Activated naive CD8-positive, alpha-beta T cell treated with anti-CD3 and anti-CD28 coated beads, Interleukin-2, amount 10 ng/mL, durations not matched to agents 7 days and 5 days (primary cell): Measurements from ENCODE around the gene PCGF5. TPM values are rescaled to one million over a fixed set of nuclear protein-coding genes. Genes with fewer than 3 reads are reported as not detected.
A peak's percentile ranks its signal among the peaks of the same experiment; 100 is the strongest.
"Not testable (repeated sequence)": the region's sequence is repeated elsewhere in the genome, so short reads cannot be mapped to it uniquely, and the experiment has no call there.

ENCODE experiments used
- ATAC-seq: fragments of 150-1000 bp; cut with Tn5 transposase; one replicate; pipeline ENCODE4 v1.10.0; 2021; ENCODE audit warnings: low read depth, moderate library complexity
- POLR2A ChIA-PET: fragments of 350-600 bp; sonication (Branson Sonifier 250); formaldehyde crosslinking; loops from one replicate; lab custom pipeline; 2021; ENCODE audit warnings: antibody characterized with exemption; lab: Charles Lee
- DNase-seq: peaks from one replicate; pipeline ENCODE4 v3.0.0; 2021
- H3K27ac Mint-ChIP-seq: one replicate; pipeline ENCODE4 v1.8.0; 2022; ENCODE audit warnings: mild to moderate bottlenecking, mixed read lengths
- H3K27me3 Mint-ChIP-seq: one replicate; pipeline ENCODE4 v1.8.0; 2022; ENCODE audit warnings: mild to moderate bottlenecking, moderate library complexity, mixed read lengths
- H3K36me3 Mint-ChIP-seq: one replicate; pipeline ENCODE4 v1.8.0; 2021; ENCODE audit warnings: mild to moderate bottlenecking, mixed read lengths
- H3K4me1 Mint-ChIP-seq: one replicate; pipeline ENCODE4 v1.8.0; 2021; ENCODE audit warnings: mixed read lengths
- H3K4me3 Mint-ChIP-seq: one replicate; pipeline ENCODE4 v1.8.0; 2022; ENCODE audit warnings: mild to moderate bottlenecking, moderate library complexity, mixed read lengths
- H3K9me3 Mint-ChIP-seq: one replicate; pipeline ENCODE4 v1.8.0; 2021; ENCODE audit warnings: mixed read lengths
- total RNA-seq, 2 experiments: library from RNA; stranded (reverse); gene quantifications; one replicate each; pipeline ENCODE4 v1.2.3, GENCODE V29; 2021

PCGF5 gene
- total RNA-seq, result 10 to 100 TPM; 51.6 to 52.5 TPM

- H3K27me3 Mint-ChIP-seq, result no peaks in the 10 kb centered on the region
- no peaks in the 10 kb centered on the region for H3K9me3 Mint-ChIP-seq
- ATAC-seq (peak; percentile 100), DNase-seq (peak; percentile 98)
- peak within 1 kb of the TSS; percentile 95 for H3K4me3 Mint-ChIP-seq
- peaks cover 35% of the 10 kb centered on the region for H3K4me1 Mint-ChIP-seq
- POLR2A ChIA-PET, result interaction anchor here (0.8 to 4.2 kb wide), 8 partner anchors 18 to 213 kb away, joined by 3 to 36 read pairs (median 4); no protein-coding TSS in a partner anchor
- peak within 1 kb of the TSS; percentile 90 for H3K27ac Mint-ChIP-seq
- peaks cover 22% of the 10 kb centered on the region for H3K36me3 Mint-ChIP-seq
Measured at GRCh38 chr10:91220194-91220953, at the start of gene PCGF5. TSS of gene PCGF5 (plus strand) at chr10:91220663. CDS start at chr10:91222872, 2,209 bp downstream.

- H3K27ac Mint-ChIP-seq, result no peak overlapping the region
- no peak for DNase-seq
- ATAC-seq, result no peak
- peaks cover 9% of the 10 kb centered on the region for H3K9me3 Mint-ChIP-seq
- peaks cover 10% of the 10 kb centered on the region for H3K4me1 Mint-ChIP-seq
- POLR2A ChIA-PET, result interaction anchor here (0.9 to 2.0 kb wide), 2 partner anchors 10 to 13 kb away, joined by 3 to 6 read pairs; no protein-coding TSS in a partner anchor
- no peaks in the 10 kb centered on the region for H3K27me3 Mint-ChIP-seq
- no peak overlapping the region for H3K4me3 Mint-ChIP-seq
- peaks cover 38% of the 10 kb centered on the region for H3K36me3 Mint-ChIP-seq
Measured at GRCh38 chr10:91171485-91171884, 49.0 kb upstream of the PCGF5 start.

GRCh38 chr10:91172348-91172747, 48.1 kb upstream of the PCGF5 start:
- DNase-seq (no peak), ATAC-seq (no peak)
- Mint-ChIP-seq H3K36me3 (peaks cover 41% of the 10 kb centered on the region), H3K4me1 (peaks cover 10% of the 10 kb centered on the region), H3K27me3 (no peaks in the 10 kb centered on the region), H3K9me3 (peaks cover 9% of the 10 kb centered on the region), H3K27ac (no peak overlapping the region), H3K4me3 (no peak overlapping the region)
- POLR2A ChIA-PET, result interaction anchor here (0.9 to 2.0 kb wide), 2 partner anchors 11 to 12 kb away, joined by 3 to 6 read pairs; no protein-coding TSS in a partner anchor

GRCh38 chr10:91185239-91185875, 35.1 kb upstream of the PCGF5 start:
- H3K27ac Mint-ChIP-seq, result no peak overlapping the region
- POLR2A ChIA-PET, result no interaction called here
- peaks cover 44% of the 10 kb centered on the region for H3K36me3 Mint-ChIP-seq
- H3K27me3 Mint-ChIP-seq, result peaks cover 2% of the 10 kb centered on the region
- no peak for ATAC-seq
- peaks cover 25% of the 10 kb centered on the region for H3K4me1 Mint-ChIP-seq
- no peak overlapping the region for H3K4me3 Mint-ChIP-seq
- peaks cover 17% of the 10 kb centered on the region for H3K9me3 Mint-ChIP-seq
- no peak for DNase-seq

GRCh38 chr10:91187156-91187555, 33.3 kb upstream of the PCGF5 start:
- H3K9me3 Mint-ChIP-seq, result peaks cover 11% of the 10 kb centered on the region
- H3K27ac Mint-ChIP-seq, result no peak overlapping the region
- H3K4me3 Mint-ChIP-seq, result no peak overlapping the region
- DNase-seq (no peak), ATAC-seq (no peak)
- POLR2A ChIA-PET, result no interaction called here
- peaks cover 2% of the 10 kb centered on the region for H3K27me3 Mint-ChIP-seq
- H3K4me1 Mint-ChIP-seq, result peaks cover 30% of the 10 kb centered on the region
- H3K36me3 Mint-ChIP-seq, result peaks cover 36% of the 10 kb centered on the region

GRCh38 chr10:91188010-91188409, 32.5 kb upstream of the PCGF5 start:
- H3K4me3 Mint-ChIP-seq, ATAC-seq, DNase-seq, POLR2A ChIA-PET, H3K9me3 Mint-ChIP-seq, H3K27me3 Mint-ChIP-seq, H3K27ac Mint-ChIP-seq: not testable (repeated sequence)
- Mint-ChIP-seq H3K4me1 (peaks cover 29% of the 10 kb centered on the region), H3K36me3 (peaks cover 35% of the 10 kb centered on the region)

GRCh38 chr10:91188889-91189288, 31.6 kb upstream of the PCGF5 start:
- DNase-seq (no peak), ATAC-seq (no peak)
- Mint-ChIP-seq H3K27me3 (peaks cover 1% of the 10 kb centered on the region), H3K4me3 (no peak overlapping the region), H3K4me1 (peaks cover 30% of the 10 kb centered on the region), H3K27ac (no peak overlapping the region), H3K9me3 (peaks cover 7% of the 10 kb centered on the region), H3K36me3 (peaks cover 34% of the 10 kb centered on the region)
- POLR2A ChIA-PET, result no interaction called here

- peaks cover 3% of the 10 kb centered on the region for H3K9me3 Mint-ChIP-seq
- H3K27me3 Mint-ChIP-seq, result no peaks in the 10 kb centered on the region
- POLR2A ChIA-PET, result no interaction called here
- ATAC-seq (no peak), DNase-seq (no peak)
- peak overlapping the region; percentile 37 for H3K27ac Mint-ChIP-seq
- peak overlapping the region; percentile 17 for H3K4me3 Mint-ChIP-seq
- peaks cover 38% of the 10 kb centered on the region for H3K36me3 Mint-ChIP-seq
- peaks cover 34% of the 10 kb centered on the region for H3K4me1 Mint-ChIP-seq
Measured at GRCh38 chr10:91190388-91190870, 30.0 kb upstream of the PCGF5 start.

GRCh38 chr10:91190876-91191583, 29.4 kb upstream of the PCGF5 start:
- DNase-seq, result no peak
- POLR2A ChIA-PET, result interaction anchor here (1.3 kb wide), 1 partner anchor 28 kb away, joined by 6 read pairs; no protein-coding TSS in a partner anchor
- Mint-ChIP-seq H3K9me3 (peaks cover 3% of the 10 kb centered on the region), H3K27ac (no peak overlapping the region), H3K27me3 (no peaks in the 10 kb centered on the region), H3K36me3 (peaks cover 38% of the 10 kb centered on the region), H3K4me1 (peaks cover 34% of the 10 kb centered on the region), H3K4me3 (no peak overlapping the region)
- no peak for ATAC-seq

GRCh38 chr10:91191584-91191919, 28.9 kb upstream of the PCGF5 start:
- no peak overlapping the region for H3K4me3 Mint-ChIP-seq
- POLR2A ChIA-PET, result interaction anchor here (1.3 to 1.6 kb wide), 2 partner anchors 28 to 29 kb away, joined by 4 to 6 read pairs; no protein-coding TSS in a partner anchor
- no peak for ATAC-seq

GRCh38 chr10:91194497-91195179, 25.8 kb upstream of the PCGF5 start:
- POLR2A ChIA-PET, result no interaction called here
- H3K9me3 Mint-ChIP-seq, result peaks cover 3% of the 10 kb centered on the region
- H3K27ac Mint-ChIP-seq, result no peak overlapping the region
- peak; percentile 37 for ATAC-seq
- peaks cover 26% of the 10 kb centered on the region for H3K36me3 Mint-ChIP-seq
- H3K27me3 Mint-ChIP-seq, result no peaks in the 10 kb centered on the region
- DNase-seq, result no peak
- H3K4me1 Mint-ChIP-seq, result peaks cover 43% of the 10 kb centered on the region
- H3K4me3 Mint-ChIP-seq, result peak overlapping the region; percentile 3

More at GRCh38 chr10:91191584-91191919, 28.9 kb upstream of the PCGF5 start:
- no peak overlapping the region for H3K27ac Mint-ChIP-seq
- peaks cover 33% of the 10 kb centered on the region for H3K4me1 Mint-ChIP-seq
- no peaks in the 10 kb centered on the region for H3K27me3 Mint-ChIP-seq
- H3K9me3 Mint-ChIP-seq, result peaks cover 3% of the 10 kb centered on the region
- DNase-seq, result no peak
- H3K36me3 Mint-ChIP-seq, result peaks cover 35% of the 10 kb centered on the region

- no peak overlapping the region for H3K27ac Mint-ChIP-seq
- no peak overlapping the region for H3K4me3 Mint-ChIP-seq
- peaks cover 3% of the 10 kb centered on the region for H3K9me3 Mint-ChIP-seq
- peaks cover 24% of the 10 kb centered on the region for H3K36me3 Mint-ChIP-seq
- DNase-seq (no peak), ATAC-seq (no peak)
- peaks cover 48% of the 10 kb centered on the region for H3K4me1 Mint-ChIP-seq
- POLR2A ChIA-PET, result interaction anchor here (0.6 kb wide), 1 partner anchor 33 kb away, joined by 3 read pairs; no protein-coding TSS in a partner anchor
- no peaks in the 10 kb centered on the region for H3K27me3 Mint-ChIP-seq
Measured at GRCh38 chr10:91196268-91197048, 24.0 kb upstream of the PCGF5 start.
